ENCODE data around the gene GMPPA. TPM values are rescaled to one million over a fixed set of nuclear protein-coding genes. Genes with fewer than 3 reads are reported as not detected.

GMPPA gene
- total RNA-seq = 33.4 and 34.5 TPM in 2 replicates

GRCh38 chr2:219498280-219499057, at the start of gene GMPPA:
TSS of gene GMPPA (plus strand) at chr2:219498891. CDS start at chr2:219499976, 1,085 bp downstream.
- peak; percentile 99 for DNase-seq

GRCh38 chr2:219449609-219450008, 49.1 kb upstream of the GMPPA start:
- no peak for DNase-seq

- no peak for DNase-seq
Measured at GRCh38 chr2:219451661-219452360, 46.9 kb upstream of the GMPPA start.

GRCh38 chr2:219452361-219453317, 46.1 kb upstream of the GMPPA start:
- DNase-seq = peak; percentile 51

- DNase-seq = no peak
Measured at GRCh38 chr2:219453671-219454590, 44.8 kb upstream of the GMPPA start.

GRCh38 chr2:219455581-219455980, 43.1 kb upstream of the GMPPA start:
- no peak for DNase-seq

GRCh38 chr2:219457784-219458369, 40.8 kb upstream of the GMPPA start:
- DNase-seq = no peak

GRCh38 chr2:219458996-219459395, 39.7 kb upstream of the GMPPA start:
- DNase-seq = no peak

- peak; percentile 65 for DNase-seq
Measured at GRCh38 chr2:219459460-219460311, 39.0 kb upstream of the GMPPA start.

- no peak for DNase-seq
Measured at GRCh38 chr2:219460424-219460926, 38.2 kb upstream of the GMPPA start.

- no peak for DNase-seq
Measured at GRCh38 chr2:219461047-219461514, 37.6 kb upstream of the GMPPA start.

- no peak for DNase-seq
Measured at GRCh38 chr2:219461669-219462068, 37.0 kb upstream of the GMPPA start.

GRCh38 chr2:219462349-219462748, 36.3 kb upstream of the GMPPA start:
- no peak for DNase-seq

- no peak for DNase-seq
Measured at GRCh38 chr2:219464286-219465032, 34.2 kb upstream of the GMPPA start.

GRCh38 chr2:219465659-219466561, 32.8 kb upstream of the GMPPA start:
- DNase-seq = no peak

- no peak for DNase-seq
Measured at GRCh38 chr2:219466816-219467735, 31.6 kb upstream of the GMPPA start.

- DNase-seq = no peak
Measured at GRCh38 chr2:219467736-219468075, 31.0 kb upstream of the GMPPA start.

Measured in dermis blood vessel endothelial cell (primary cell).